Measurements from ENCODE around the gene POLD3. TPM values are rescaled to one million over a fixed set of nuclear protein-coding genes. Genes with fewer than 3 reads are reported as not detected.

Gene POLD3
- total and polyA plus RNA-seq, 2 of the 8 experiments (the other 6 are each of a cell fraction or from before 2014, with no cell fraction given), result 18.1 to 29.3 TPM

GRCh38 chr11:74559110-74559933, 33.1 kb upstream of the POLD3 start:
- WGBS, 2 experiments (ENCODE audit: extremely low coverage in 1 of 2, insufficient coverage in 1 of 2, insufficient read length in 1 of 2, insufficient replicate concordance in 2 of 2, low coverage in 1 of 2, low lambda C conversion rate in 2 of 2, missing lambda C conversion rate in 1 of 2), result 75% methylated on average over 7 of the region's 7 CpGs; no CpG with 5 or more reads in 1 of the 2 experiments
- no peak overlapping the region for H3K18ac ChIP-seq (ENCODE audit: extremely low read depth, low read length)
- no peaks in the 10 kb centered on the region for H3K23me2 ChIP-seq (ENCODE audit: low read depth, low read length)
- FAIRE-seq, result no peak
- H3K27me3 ChIP-seq (replicated peaks in 1 of 4; ENCODE audit: control insufficient read depth in 3 of 4, extremely low read depth in 1 of 4, insufficient read depth in 3 of 4, low read length in 3 of 4), result no peaks in the 10 kb centered on the region
- no peak overlapping the region for H3K14ac ChIP-seq (ENCODE audit: insufficient read length)
- no peak overlapping the region for H3K4me2 ChIP-seq (ENCODE audit: insufficient read depth in 1 of 2, low read depth in 2 of 2, low read length in 2 of 2)
- CTCF ChIA-PET (ENCODE audit: partially characterized antibody), result interaction anchor here (0.6 to 3.2 kb wide), 5 partner anchors 11 to 170 kb away, joined by 3 to 28 read pairs (median 4); no protein-coding TSS in a partner anchor
- no peak overlapping the region for H2BK15ac ChIP-seq (ENCODE audit: low read length)
- no peak overlapping the region for H2BK12ac ChIP-seq (ENCODE audit: low read depth, low read length)
- no peaks in the 10 kb centered on the region for H3K36me3 ChIP-seq (ENCODE audit: control insufficient read depth in 2 of 4, insufficient read depth in 4 of 4, low read length in 3 of 4)
- no peaks in the 10 kb centered on the region for H4K20me1 ChIP-seq (replicated peaks in 1 of 2; ENCODE audit: control insufficient read depth in 1 of 2, insufficient read depth in 2 of 2, low read length in 2 of 2)
- H3K56ac ChIP-seq (replicated peaks; ENCODE audit: insufficient read length, low read depth, low read length), result no peak overlapping the region
- H3K4me1 ChIP-seq (replicated peaks in 1 of 4; ENCODE audit: control insufficient read depth in 3 of 4, insufficient read depth in 4 of 4, low read length in 3 of 4), result no peaks in the 10 kb centered on the region
- POLR2A ChIA-PET (ENCODE audit: partially characterized antibody), result no interaction called here
- DNase-seq (ENCODE audit: low read depth in 1 of 2, low spot score in 2 of 2), result no peak
- no peaks in the 10 kb centered on the region for H3K79me2 ChIP-seq (ENCODE audit: control insufficient read depth in 1 of 2, insufficient read depth in 2 of 2, low read length in 2 of 2)
- H4K8ac ChIP-seq (ENCODE audit: extremely low read depth, insufficient read depth, low read length), result no peak overlapping the region
- H2BK20ac ChIP-seq (ENCODE audit: low read length), result no peak overlapping the region
- no peak overlapping the region for H2AK5ac ChIP-seq (ENCODE audit: low read depth, low read length)
- H2AFZ ChIP-seq (ENCODE audit: low read length), result no peak overlapping the region
- no peak overlapping the region for H2BK5ac ChIP-seq (ENCODE audit: low read depth, low read length)
- H4K91ac ChIP-seq (replicated peaks; ENCODE audit: insufficient read length, low read length), result no peak overlapping the region
- no peak overlapping the region for H4K5ac ChIP-seq (ENCODE audit: insufficient read length, low read depth, low read length)
- no peak overlapping the region for H3K23ac ChIP-seq (ENCODE audit: insufficient read length)
- no peaks in the 10 kb centered on the region for H3K79me1 ChIP-seq (ENCODE audit: low read depth, low read length)
- H3K4me3 ChIP-seq (ENCODE audit: extremely low read depth in 1 of 4, insufficient read depth in 2 of 4, low read depth in 3 of 4, low read length in 4 of 4), result no peak overlapping the region
- H3K27ac ChIP-seq (ENCODE audit: low read depth, low read length), result no peak overlapping the region
- no peak overlapping the region for H3K9ac ChIP-seq (replicated peaks in 1 of 4; ENCODE audit: extremely low read depth in 1 of 4, low read depth in 3 of 4, low read length in 3 of 4)
- H3K9me3 ChIP-seq (ENCODE audit: insufficient read depth in 2 of 2, low read depth in 1 of 2, low read length in 1 of 2), result peaks cover 3 to 4% of the 10 kb centered on the region in 2 experiments; a peak in 2 of 4 replicates
- no peak overlapping the region for H3K4ac ChIP-seq (replicated peaks; ENCODE audit: insufficient read length, low read depth, low read length)
- H2BK120ac ChIP-seq (replicated peaks; ENCODE audit: low read depth, low read length), result no peak overlapping the region
- TF ChIP-seq TEAD4 (IDR thresholded peaks at IDR 0.05; ENCODE audit: low read depth, low read length) (no peak), SIX5 (IDR thresholded peaks at IDR 0.05; ENCODE audit: low read depth, low read length) (no peak), ASH2L (IDR thresholded peaks at IDR 0.05; ENCODE audit: low read length) (no peak), SUZ12 (IDR thresholded peaks at IDR 0.05; ENCODE audit: low read length) (no peak), SIN3A (conservative IDR thresholded peaks at IDR 0.05 in 1 of 2, IDR thresholded peaks at IDR 0.05 in 1 of 2; ENCODE audit: low read depth in 1 of 2, low read length in 2 of 2) (no peak), TCF12 (IDR thresholded peaks at IDR 0.05; ENCODE audit: low read depth, low read length) (no peak), TAF1 (IDR thresholded peaks at IDR 0.05; ENCODE audit: low read depth, low read length) (no peak), POLR2A (IDR thresholded peaks at IDR 0.05; ENCODE audit: control extremely low read depth in 1 of 2, low read depth in 2 of 2, low read length in 2 of 2) (no peak), YY1 (IDR thresholded peaks at IDR 0.05; ENCODE audit: low read depth, low read length) (no peak), SAP30 (IDR thresholded peaks at IDR 0.05; ENCODE audit: insufficient read depth, insufficient replicate concordance, low read length) (no peak), CBX8 (IDR thresholded peaks at IDR 0.05; ENCODE audit: borderline replicate concordance, low read depth, low read length) (no peak), MAX (IDR thresholded peaks at IDR 0.05) (no peak), POLR2AphosphoS5 (IDR thresholded peaks at IDR 0.05; ENCODE audit: low read depth, low read length) (no peak)
